Stimulated activated CD8-positive, alpha-beta memory T cell treated with anti-CD3 and anti-CD28 coated beads, Interleukin-4, amount 100 ng/mL, for 24 hours (primary cell): ENCODE results near the gene MRI1.

Experiments used
- DNase-seq: peaks from one replicate; pipeline ENCODE4 v3.0.0-alpha.2; 2020; ENCODE audit warnings: low read depth

Gene MRI1

GRCh38 chr19:13794757-13795589 lies 30.7 kb downstream of the MRI1 start, which contains the start of gene ZSWIM4:
ZSWIM4 (plus strand) TSS chr19:13795443; CDS start chr19:13795649, 206 bp downstream.
- DNase-seq, result peak; percentile 92

GRCh38 chr19:13795595-13796300 lies 31.4 kb downstream of the MRI1 start:
- DNase-seq, result no peak

- DNase-seq, result no peak
Measured at GRCh38 chr19:13796301-13797057, 32.2 kb downstream of the MRI1 start.

- no peak for DNase-seq
Measured at GRCh38 chr19:13797058-13797440, 32.7 kb downstream of the MRI1 start.

GRCh38 chr19:13797870-13798269 lies 33.5 kb downstream of the MRI1 start:
- DNase-seq, result no peak

- DNase-seq, result no peak
Measured at GRCh38 chr19:13799669-13800068, 35.3 kb downstream of the MRI1 start.

- DNase-seq, result no peak
Measured at GRCh38 chr19:13803038-13803437, 38.7 kb downstream of the MRI1 start.

- no peak for DNase-seq
Measured at GRCh38 chr19:13804830-13805683, 40.7 kb downstream of the MRI1 start.

GRCh38 chr19:13806728-13807127 lies 42.4 kb downstream of the MRI1 start:
- no peak for DNase-seq

- no peak for DNase-seq
Measured at GRCh38 chr19:13807421-13808021, 43.2 kb downstream of the MRI1 start.

- no peak for DNase-seq
Measured at GRCh38 chr19:13808856-13809255, 44.5 kb downstream of the MRI1 start.

GRCh38 chr19:13812544-13812943 lies 48.2 kb downstream of the MRI1 start:
- no peak for DNase-seq

- DNase-seq, result no peak
Measured at GRCh38 chr19:13813147-13813546, 48.8 kb downstream of the MRI1 start.

GRCh38 chr19:13814550-13814949 lies 50.2 kb downstream of the MRI1 start:
- no peak for DNase-seq

- no peak for DNase-seq
Measured at GRCh38 chr19:13817018-13817614, 52.8 kb downstream of the MRI1 start.

- no peak for DNase-seq
Measured at GRCh38 chr19:13817615-13818371, 53.5 kb downstream of the MRI1 start.

GRCh38 chr19:13819238-13819637 lies 54.9 kb downstream of the MRI1 start:
- no peak for DNase-seq

GRCh38 chr19:13821292-13821691 lies 57.0 kb downstream of the MRI1 start:
- no peak for DNase-seq

- DNase-seq, result no peak
Measured at GRCh38 chr19:13823256-13823655, 58.9 kb downstream of the MRI1 start.
